Activated CD8-positive, alpha-beta memory T cell treated with anti-CD3 and anti-CD28 coated beads for 4 hours (primary cell): ENCODE data around the gene ELL3.
"Not testable (repeated sequence)": the region's sequence is repeated elsewhere in the genome, so short reads cannot be mapped to it uniquely, and the experiment has no call there.

Source experiments
- DNase-seq, 2 donors: peaks; one replicate each; pipeline ENCODE4 v3.0.0-alpha.2; 2020; ENCODE audit warnings: low read depth in 2 of 2

The ELL3 gene, protein sequence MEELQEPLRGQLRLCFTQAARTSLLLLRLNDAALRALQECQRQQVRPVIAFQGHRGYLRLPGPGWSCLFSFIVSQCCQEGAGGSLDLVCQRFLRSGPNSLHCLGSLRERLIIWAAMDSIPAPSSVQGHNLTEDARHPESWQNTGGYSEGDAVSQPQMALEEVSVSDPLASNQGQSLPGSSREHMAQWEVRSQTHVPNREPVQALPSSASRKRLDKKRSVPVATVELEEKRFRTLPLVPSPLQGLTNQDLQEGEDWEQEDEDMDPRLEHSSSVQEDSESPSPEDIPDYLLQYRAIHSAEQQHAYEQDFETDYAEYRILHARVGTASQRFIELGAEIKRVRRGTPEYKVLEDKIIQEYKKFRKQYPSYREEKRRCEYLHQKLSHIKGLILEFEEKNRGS

DNA sequence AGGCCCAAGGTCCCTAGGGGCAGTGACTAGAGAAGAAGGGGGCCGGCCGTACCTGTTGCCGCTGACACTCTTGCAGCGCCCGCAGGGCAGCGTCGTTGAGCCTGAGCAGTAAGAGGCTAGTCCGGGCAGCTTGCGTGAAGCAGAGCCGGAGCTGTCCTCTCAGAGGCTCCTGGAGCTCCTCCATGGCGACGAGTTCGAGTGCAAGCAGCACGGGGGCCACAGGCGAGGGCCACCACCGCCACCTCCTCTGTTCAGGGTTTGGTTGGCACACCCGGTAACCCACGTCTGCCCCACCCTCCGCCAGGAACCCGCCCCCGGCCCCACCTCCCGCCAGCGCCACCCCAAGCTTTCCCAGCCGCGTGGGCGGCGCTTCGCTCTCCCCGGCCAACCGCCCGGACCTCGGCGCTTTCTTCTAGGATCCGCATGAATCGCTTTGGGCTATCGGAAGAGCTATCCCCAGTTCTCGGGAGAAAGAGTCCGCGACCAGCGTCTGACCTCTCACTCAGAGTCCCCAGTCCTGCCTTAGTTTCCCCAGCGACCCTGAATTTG, at the start of gene ELL3:
Gene ELL3 (minus strand): TSS at position 249 of the 549 bp plus-strand sequence. CDS start 65 bp downstream, at position 184.
- peak; percentile 52 to 60 for DNase-seq

DNA sequence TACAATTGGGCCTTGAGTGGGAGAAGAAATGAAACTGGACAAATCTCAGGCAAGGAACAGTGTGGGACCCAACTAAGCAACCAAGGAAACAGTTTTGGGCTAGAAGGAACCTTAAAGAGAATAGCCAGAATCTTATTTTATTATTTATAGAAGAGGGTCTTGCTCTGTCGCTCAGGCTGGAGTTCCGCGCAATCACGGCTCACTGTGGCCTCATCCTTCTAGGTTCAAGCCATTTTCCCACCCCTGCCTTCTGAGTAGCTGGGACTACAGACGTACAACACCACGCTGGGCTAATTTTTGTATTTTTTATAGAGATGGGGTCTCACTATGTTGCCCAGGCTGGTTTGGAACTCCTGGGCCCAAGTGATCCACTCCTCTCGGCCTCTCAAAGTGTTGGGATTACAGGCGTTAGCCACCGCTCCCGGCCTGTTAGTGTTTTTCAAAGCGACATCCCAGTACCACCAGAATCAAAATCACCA, 49.3 kb upstream of the ELL3 start:
- no peak for DNase-seq

DNA sequence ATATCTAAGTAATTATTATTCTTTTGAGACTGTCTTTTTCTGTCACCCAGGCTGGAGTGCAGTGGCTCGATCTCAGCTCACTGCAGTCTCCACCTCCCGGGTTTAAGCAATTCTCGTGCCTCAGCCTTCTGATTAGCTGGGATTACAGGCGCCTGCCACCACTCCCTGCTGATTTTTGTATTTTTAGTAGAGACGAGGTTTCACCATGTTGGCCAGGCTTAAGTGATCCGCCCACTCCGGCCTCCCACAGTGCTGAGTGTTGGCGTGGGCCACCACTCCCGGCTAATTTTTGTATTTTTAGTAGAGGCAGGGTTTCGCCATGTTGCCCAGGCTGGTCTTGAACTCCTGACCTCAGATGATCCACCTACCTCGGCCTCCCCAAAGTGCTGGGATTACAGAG, 48.5 kb upstream of the ELL3 start:
- not testable (repeated sequence) for DNase-seq

DNA sequence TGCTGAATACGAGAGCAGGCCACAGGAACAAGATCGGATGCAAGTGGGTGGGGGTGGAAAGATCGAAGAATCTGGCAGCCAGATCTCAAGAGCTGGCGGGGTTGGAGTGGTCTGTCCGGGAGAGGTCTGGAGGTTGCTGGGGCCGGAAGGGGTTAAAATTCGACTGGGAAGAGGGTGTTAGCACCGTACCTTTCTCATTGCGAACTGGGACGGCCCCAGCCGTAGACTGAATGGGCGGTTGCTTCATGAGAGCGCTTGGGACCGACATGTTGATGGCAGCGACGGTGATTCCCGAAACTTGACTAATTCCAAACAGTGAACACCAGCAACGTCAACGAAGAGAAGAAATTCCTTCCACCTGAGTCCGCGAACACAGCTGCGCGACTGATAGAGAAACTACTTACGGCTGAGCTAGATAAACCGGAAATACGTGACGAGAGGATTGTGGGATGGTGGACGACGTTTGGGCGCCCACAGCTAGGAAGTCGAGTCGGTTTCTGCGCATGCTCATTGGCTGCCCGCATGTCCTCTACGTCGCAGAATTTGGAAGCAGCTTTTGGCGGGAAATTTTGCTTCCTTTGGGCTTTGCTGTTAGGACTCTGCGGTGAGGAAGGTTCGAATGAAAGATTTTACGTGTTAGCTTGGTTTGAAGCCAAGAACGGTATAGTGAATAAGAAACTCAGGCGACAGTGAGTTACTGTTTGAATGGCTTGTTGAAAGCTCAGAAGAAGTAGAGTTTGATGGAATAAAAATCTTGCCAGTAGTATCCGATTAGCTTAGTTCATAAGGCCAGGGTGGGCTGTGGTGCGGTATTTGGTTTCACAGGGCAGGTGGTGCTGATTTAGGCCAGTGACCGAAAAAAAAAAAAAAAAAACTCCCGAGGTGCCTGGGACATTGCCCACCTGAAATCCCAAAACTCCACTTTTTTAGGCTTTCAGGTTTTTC, 47.8 kb upstream of the ELL3 start, which contains the start of gene MFAP1:
Gene MFAP1 (minus strand): TSS at position 389 of the 945 bp plus-strand sequence. CDS start 121 bp downstream, at position 268.
- peak; percentile 78 to 91 for DNase-seq

DNA sequence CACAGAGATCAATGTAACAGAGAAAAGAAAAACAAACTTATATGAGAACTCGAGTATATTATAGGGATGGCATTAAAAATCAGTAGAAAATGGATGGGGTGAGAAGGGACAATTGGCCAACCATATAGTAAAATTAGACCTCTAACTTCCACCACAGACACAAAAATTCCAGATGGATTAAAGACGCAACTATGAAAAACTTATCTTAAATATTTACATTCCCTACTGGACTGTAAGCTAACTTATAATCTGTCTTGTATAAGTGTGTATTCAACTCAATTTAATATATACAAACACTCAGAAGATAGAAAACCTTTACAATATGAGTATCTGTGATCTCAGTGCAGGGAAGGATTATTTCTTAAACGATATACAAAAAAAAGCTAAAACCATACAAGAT, 44.7 kb upstream of the ELL3 start:
- no peak for DNase-seq

DNA sequence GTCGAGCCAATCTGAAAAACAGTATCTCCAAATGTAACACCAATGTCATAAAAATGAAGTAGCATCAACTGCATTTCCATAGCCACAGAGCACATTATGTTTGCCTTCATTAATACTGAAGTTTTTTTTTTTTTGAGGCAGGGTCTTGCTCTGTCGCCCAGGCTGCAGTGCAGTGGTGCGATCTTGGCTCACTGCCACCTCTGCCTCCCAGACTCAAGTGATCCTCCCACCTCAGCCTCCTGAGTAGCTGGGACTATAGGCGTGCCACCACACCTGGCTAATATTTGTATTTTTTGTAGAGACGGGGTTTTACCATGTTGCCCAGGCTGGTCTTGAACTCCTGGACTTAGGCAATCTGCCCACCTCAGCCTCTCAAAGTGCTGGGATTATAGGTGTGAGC, 38.3 kb upstream of the ELL3 start:
- not testable (repeated sequence) for DNase-seq

DNA sequence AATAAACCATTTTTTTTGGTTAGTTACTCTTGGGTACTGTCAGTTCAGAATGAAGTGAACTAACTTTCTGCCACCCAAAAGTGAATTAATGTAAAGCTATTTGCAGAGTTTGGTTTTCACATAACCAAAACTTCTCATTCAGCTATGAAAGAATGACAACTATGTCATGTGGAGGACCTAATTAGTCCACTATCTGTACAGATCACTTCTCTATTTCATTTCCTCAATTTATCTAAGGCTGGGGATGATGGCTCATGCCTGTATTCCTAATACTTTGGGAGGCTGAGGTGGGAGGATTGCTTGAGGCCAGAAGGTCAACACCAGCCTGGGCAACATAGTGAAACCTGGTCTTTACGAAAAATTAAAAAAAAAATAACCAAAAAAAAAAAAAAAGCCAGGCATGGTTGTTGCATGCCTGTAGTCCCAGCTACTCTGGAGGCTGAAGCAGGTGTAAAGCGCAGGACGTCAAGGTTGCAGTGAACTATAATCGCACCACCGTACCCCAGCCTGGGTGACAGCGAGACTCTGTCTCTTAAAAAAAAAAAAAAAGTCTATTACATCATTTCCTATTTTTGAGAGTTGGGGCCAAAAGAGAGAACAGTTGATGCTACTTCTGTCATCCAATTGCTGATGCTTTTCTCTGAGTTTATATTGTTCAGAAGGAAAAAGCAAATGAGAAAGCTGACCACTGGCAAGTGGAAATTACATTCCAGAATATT, 32.4 kb upstream of the ELL3 start:
- DNase-seq: no peak

DNA sequence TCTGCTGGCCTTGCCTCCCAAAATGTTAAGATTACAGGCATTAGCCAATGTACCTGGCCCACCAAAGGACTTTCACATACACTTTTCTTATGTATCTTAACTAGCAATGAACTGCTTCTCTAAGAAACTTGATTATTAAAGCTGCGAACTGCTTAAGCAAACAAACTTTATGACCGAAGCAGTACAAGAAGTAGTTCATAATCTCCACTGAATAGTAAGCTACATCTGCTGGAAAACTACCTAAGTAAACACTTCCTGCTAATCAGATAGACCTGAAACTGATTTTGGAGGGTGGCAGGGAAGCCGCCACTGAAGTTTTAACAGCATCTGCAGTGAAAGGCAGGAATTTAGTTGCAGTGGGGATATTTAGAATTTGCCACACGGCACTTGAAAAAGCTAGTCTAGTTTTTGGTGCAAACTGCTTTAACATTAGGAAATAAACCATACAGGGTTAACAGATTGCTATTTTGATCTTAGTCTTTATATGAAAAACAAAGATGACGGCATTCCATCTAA, 31.7 kb upstream of the ELL3 start:
- no peak for DNase-seq

DNA sequence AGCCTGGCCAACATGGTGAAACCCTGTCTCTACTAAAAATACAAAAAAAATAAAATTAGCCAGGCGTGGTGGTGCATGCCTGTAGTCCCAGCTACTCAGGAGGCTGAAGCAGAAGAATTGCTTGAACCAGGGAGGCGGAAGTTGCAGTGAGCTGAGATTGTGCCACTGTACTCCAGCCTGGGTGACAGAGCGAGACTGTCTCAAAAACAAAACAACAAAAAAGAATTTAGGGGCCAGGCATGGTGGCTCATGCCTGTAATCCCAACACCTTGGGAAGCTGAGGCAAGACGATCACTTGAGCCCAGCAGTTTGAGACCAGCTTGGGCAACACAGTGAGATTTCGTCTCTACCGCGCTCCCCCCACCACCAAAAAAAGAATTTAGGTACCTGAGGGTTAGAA, 25.9 kb upstream of the ELL3 start:
- DNase-seq: not testable (repeated sequence)

DNA sequence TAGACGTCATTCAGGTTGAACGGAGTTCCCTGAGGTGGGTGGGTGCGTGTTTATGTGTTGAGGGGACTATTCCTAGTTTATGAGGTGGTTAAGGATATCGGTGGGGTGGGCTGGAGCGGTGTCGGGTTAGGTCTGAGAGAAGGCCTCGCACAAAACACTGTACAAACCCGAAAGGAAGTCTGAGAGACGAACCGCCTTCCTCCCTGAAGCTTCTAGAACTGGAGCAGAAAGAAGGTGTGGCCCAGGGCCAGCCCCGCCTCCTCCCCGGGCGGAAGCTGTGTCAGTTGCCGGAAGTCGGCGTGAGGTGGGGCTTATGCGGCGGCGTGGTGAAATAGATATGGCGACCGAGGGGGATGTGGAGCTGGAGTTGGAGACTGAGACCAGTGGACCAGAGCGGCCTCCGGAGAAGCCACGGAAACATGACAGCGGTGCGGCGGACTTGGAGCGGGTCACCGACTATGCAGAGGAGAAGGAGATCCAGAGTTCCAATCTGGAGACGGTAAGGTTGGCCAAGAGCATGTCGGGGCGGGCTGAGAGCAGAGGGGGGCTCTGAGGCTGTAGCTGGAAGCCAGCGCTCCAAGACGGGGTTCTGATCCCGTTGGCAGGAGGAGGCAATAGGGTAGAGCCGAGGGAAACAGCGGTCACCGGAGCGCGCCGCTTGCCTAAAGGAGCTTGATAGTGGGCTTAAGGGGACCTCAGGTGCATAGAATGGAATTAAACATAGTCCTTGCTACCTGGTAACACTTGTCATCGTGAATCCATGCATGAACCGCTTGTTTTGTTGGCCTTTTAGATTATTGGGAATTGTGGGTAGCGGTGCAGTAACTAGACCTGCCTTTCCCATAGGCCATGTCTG, 23.7 kb upstream of the ELL3 start, which contains the start of gene HYPK:
Gene HYPK (plus strand): TSS at position 314 of the 856 bp plus-strand sequence. CDS start 24 bp downstream, at position 338.
- peak; percentile 84 to 85 for DNase-seq

DNA sequence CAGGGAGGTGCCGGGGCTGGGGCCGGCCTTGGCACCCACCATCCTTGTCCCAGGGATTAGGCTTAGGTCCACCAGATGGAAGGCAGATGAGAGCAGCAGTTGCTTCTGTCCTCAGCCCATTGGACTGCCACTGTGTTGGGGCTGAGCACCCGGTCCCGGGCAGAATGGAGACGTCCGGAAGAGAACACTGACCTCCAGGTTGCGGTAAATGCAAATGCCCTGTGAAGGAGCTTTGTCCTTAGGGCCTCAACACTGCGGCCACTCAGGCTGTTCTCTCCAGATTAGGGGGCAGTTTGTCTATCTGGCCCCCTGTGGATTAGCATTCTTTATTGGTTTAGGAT, 23.1 kb upstream of the ELL3 start, which contains the start of gene SERINC4:
Gene SERINC4 (minus strand): TSS at position 276 of the 341 bp plus-strand sequence. CDS start 234 bp downstream, at position 42.
- no peak for DNase-seq

DNA sequence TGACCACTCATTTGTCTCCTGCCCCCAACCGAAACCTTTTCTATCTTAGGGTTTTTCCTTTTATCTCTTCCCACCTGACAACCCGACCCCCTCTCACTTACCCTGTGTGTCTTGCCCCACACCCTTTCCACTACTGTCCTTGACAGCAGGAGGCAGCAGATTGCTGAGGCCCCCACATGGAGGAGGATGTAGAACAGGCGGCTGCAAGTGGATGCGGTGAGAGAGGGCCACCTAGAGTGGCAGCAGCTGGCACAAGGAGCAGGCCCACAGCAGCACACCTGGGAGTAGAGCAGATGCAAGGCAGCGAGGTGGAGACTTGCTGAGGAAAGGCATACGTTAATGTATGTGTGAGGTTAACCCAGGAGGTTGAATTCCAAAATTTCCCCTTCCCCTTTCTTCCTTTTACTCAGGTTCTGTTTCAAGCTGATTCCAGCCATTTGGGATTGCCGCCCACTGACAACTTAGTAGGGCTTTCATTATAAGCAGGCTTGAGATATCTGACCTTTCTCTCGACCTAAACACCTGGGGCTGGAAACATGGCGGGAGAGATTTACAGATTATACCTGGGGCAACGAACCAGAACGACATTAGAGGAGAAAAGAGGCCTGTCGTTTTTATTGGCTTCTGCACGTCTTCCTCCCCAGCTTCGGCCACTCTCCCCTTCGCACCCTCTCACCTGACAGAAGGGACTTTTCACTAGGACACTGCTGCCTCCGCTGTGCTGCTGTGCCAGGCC, 22.6 kb upstream of the ELL3 start:
- DNase-seq: no peak

DNA sequence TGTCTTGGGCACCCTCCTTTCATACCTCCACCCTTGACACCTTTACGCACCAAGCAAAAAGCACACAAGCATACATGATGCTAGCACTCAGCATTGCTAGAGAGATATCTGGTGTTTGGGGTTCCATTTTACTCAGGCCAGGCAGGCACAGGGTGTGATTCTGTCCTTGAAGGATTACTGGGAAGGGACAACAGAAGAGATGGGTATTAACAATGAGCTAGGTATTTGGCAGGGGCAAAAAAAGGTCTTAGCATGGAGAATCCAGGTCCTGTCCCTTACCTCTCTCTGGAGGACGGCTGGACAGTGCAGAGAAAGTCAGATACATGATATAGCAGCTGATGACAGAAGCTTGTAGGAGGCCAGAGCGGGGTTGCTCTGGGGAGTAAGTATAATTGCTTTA, 19.8 kb upstream of the ELL3 start:
- no peak for DNase-seq

DNA sequence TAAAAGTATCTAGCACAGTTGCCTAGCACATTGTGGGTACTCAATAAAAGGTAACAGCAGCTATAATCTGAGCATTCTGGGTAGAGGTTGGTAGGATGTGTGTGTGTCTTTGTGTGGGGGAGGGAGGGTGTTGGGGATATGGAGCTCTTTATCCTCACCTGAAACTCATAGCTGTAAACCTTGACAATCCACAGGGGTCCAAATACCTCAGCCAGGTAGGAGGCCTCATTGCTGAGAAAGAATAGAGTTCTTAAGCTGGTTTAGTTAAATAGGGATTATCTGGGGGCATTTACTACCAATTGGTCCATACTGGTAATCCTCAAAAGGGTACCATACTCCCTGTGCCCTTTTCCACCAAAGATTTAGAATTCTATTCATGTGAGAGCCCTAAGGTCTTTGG, 19.2 kb upstream of the ELL3 start:
- no peak for DNase-seq

DNA sequence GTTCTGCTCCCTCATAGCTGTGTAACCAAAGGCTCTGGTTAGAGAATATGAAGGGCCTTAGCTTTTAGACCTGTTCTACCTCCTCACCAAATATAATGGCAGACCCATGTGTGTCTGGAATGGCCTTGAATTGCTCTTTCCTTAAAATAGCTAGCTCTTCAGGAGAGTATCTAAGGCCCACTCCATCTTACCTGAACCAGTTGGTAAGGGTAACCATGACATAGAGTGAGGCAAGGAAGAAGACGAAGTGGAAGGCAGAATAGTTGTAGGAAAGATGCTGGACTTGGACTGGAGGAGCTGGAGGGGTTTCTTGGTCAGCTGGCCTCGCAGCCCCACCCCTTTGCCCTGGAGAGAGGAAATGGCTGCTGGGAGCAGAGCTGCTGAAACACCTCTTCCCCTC, 18.4 kb upstream of the ELL3 start:
- DNase-seq: no peak

DNA sequence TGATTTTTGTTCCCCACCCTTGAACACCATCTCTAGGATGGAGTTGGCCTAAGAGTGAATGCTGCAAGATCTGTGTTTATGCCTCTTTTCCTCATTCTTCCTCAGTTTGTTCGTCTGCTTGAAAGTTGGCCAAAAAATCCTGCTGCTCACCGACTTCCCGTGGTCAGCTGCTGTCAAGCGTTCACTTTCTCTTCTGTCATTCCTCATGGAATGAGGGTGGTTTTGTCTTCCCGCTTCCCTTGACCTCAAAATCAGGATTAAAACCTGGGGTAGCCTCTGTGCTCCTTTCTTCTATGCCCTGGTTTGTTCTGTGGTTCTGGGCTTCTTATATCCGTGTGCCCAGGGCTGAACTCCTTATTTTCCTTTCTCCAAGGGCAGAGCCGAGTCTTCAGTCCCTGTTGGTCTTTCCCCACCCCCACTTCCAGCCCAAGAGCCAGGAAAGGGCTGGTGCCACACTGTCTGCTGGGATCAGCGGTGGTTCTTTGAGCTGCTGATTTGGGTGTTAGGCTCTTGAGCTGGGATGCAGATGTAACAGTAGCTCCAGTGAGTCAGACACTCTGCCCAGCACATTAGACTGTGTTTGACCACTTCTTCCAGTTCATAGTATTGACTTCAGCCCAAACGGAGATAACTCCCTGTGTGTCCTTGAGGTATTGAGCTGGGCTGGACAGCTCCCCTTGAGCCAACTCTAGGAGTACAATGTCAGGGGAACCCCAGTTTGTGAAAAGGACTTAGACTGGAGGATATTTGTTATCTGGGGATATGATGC, 17.7 kb upstream of the ELL3 start:
- DNase-seq: no peak

DNA sequence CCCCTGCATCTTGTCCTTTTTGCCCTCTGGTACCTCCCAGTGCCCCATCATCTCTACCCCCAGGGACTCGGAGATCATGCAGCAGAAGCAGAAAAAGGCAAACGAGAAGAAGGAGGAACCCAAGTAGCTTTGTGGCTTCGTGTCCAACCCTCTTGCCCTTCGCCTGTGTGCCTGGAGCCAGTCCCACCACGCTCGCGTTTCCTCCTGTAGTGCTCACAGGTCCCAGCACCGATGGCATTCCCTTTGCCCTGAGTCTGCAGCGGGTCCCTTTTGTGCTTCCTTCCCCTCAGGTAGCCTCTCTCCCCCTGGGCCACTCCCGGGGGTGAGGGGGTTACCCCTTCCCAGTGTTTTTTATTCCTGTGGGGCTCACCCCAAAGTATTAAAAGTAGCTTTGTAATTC, 16.9 kb upstream of the ELL3 start:
- no peak for DNase-seq

DNA sequence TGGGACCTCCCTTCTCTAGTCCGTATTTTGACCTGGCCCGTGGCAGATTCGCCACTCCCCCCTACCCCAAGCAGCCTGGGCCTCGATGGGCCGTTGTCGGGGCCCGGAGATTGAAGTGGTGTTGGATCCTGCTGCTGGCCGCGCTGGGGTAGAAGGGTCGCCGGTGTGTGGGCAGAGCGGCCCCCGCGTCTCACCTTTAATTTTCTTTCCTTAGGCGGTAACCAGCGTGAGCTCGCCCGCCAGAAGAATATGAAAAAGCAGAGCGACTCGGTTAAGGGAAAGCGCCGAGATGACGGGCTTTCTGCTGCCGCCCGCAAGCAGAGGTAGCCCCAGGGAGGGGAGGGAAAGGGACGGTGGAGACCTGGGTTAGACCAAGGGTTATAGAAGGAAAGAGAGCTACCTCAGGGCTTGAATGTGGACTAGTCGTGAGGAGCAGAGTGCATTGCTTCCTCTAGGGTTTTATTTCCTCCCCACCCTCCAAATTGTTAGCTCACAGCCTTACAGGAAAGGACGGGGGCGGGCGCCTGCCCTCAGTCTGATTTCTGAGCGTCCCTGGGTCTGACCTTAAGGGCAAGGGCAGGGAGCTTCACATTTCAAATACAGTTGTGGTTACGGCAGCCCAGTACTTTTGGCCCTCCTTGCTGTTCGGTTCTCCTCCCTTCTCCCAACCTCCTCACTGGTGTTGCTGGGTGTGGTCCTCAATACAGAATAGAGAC, 16.2 kb upstream of the ELL3 start:
- DNase-seq: peak in 1 of 2 donors; percentile 24
